ENCODE measurements around the gene SCGB1D4. TPM values are rescaled to one million over a fixed set of nuclear protein-coding genes. Genes with fewer than 3 reads are reported as not detected.

Gene SCGB1D4
- total RNA-seq, 1 experiment from 2014 or later: not detected

- no peaks in the 10 kb centered on the region for H3K9me3 ChIP-seq
- no peaks in the 10 kb centered on the region for H3K36me3 ChIP-seq
- no peak overlapping the region for H3K4me3 ChIP-seq
- peaks cover 14% of the 10 kb centered on the region for H3K27me3 ChIP-seq
- no peak for DNase-seq
Measured at GRCh38 chr11:62315431-62315830, 16.6 kb upstream of the SCGB1D4 start.

GRCh38 chr11:62309991-62310390 is 11.1 kb upstream of the SCGB1D4 start:
- no peak for DNase-seq
- Histone ChIP-seq H3K36me3 (no peaks in the 10 kb centered on the region), H3K9me3 (peaks cover 6% of the 10 kb centered on the region), H3K27me3 (peaks cover 11% of the 10 kb centered on the region), H3K4me3 (no peak overlapping the region)

DNA sequence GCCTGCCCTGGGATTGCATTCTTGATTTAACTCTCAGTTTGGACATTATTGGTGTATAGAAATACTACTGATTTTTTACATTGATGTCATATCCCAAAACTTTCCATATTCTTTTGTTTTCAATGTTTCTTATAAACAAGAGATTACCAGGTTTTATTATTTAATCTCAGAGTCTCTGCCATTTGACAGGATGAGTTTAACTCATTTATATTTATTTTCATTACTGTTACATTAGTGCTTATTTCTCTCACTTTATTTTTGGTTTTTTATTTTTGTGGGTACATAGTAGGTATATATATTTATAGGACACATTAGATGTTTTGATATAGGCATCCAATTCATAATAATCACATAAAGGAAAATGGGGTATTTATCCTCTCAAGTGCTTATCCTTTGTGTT is 9.1 kb upstream of the SCGB1D4 start:
- no peak for DNase-seq
- no peak overlapping the region for H3K4me3 ChIP-seq
- H3K27me3 ChIP-seq: peaks cover 11% of the 10 kb centered on the region
- H3K9me3 ChIP-seq: peaks cover 6% of the 10 kb centered on the region
- no peaks in the 10 kb centered on the region for H3K36me3 ChIP-seq

- H3K36me3 ChIP-seq: no peaks in the 10 kb centered on the region
- H3K27me3 ChIP-seq: peaks cover 19% of the 10 kb centered on the region
- H3K9me3 ChIP-seq: peaks cover 6% of the 10 kb centered on the region
- no peak overlapping the region for H3K4me3 ChIP-seq
- no peak for DNase-seq
Measured at GRCh38 chr11:62306227-62306626, 7.4 kb upstream of the SCGB1D4 start.

DNA sequence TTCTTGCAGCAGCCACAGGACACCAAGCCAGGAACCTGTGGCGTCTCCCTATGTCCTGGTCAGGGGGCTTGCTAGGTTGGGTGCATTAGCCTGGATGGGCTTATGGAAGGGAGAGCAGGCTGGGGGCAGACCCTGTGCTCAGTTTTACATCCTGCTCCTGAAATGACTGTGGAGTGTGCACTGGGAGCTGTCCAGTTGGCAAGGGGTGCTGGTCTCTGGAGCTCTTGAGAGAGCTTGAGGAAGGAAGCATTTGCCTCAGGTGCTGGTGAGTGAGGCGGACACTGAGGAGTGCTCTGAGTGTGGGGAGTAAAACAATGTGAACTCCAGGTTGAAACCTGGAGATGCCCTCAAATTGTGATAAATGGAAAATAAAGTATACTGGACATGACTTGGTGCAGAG is 3.4 kb downstream of the SCGB1D4 start:
- Histone ChIP-seq H3K9me3 (no peaks in the 10 kb centered on the region), H3K36me3 (no peaks in the 10 kb centered on the region), H3K4me3 (no peak overlapping the region), H3K27me3 (peaks cover 4% of the 10 kb centered on the region; the same call in 1 of the 2 replicates)
- DNase-seq: peak; percentile 5

DNA sequence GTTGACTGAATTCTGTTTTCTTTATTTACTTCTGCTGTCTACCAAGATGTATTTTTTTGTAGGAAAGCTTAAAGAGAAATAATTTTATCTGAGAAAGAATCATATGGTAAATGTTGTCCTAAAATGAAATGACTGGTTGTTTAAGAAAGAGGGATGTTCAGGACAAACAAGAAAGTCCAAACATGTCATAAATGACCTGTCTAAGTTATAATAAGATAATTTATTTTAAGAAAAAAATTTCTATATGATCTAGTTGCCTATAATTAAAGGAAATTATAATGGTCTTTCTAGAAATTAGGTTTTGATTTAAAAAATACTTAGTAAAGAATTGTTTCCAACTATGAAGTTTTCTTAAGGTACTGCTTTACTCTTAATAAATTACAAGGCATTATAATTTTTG is 18.4 kb downstream of the SCGB1D4 start:
- no peak for DNase-seq
- Histone ChIP-seq H3K4me3 (no peak overlapping the region), H3K27me3 (peaks cover 3% of the 10 kb centered on the region; the same call in 1 of the 2 replicates), H3K36me3 (no peaks in the 10 kb centered on the region), H3K9me3 (peaks cover 16% of the 10 kb centered on the region)

GRCh38 chr11:62273789-62274275 is 25.0 kb downstream of the SCGB1D4 start:
- Histone ChIP-seq H3K4me3 (no peak overlapping the region), H3K36me3 (no peaks in the 10 kb centered on the region), H3K27me3 (peaks cover 2% of the 10 kb centered on the region; the same call in 1 of the 2 replicates), H3K9me3 (peaks cover 2% of the 10 kb centered on the region; the same call in 1 of the 2 replicates)
- DNase-seq: no peak

GRCh38 chr11:62273284-62273683 is 25.6 kb downstream of the SCGB1D4 start:
- H3K27me3 ChIP-seq: peaks cover 2% of the 10 kb centered on the region; the same call in 1 of the 2 replicates
- no peak overlapping the region for H3K4me3 ChIP-seq
- H3K9me3 ChIP-seq: peaks cover 2% of the 10 kb centered on the region; the same call in 1 of the 2 replicates
- DNase-seq: no peak
- no peaks in the 10 kb centered on the region for H3K36me3 ChIP-seq

GRCh38 chr11:62269654-62270278 is 29.1 kb downstream of the SCGB1D4 start, which contains the start of gene SCGB2A2:
SCGB2A2 (plus strand) TSS chr11:62270158; CDS start chr11:62270217, 59 bp downstream.
- Histone ChIP-seq H3K4me3 (no peak within 1 kb of the TSS), H3K27me3 (peaks cover 2% of the 10 kb centered on the region; the same call in 1 of the 2 replicates), H3K36me3 (no peaks in the 10 kb centered on the region), H3K9me3 (no peaks in the 10 kb centered on the region)
- DNase-seq: no peak

- no peaks in the 10 kb centered on the region for H3K36me3 ChIP-seq
- H3K27me3 ChIP-seq: peaks cover 2% of the 10 kb centered on the region; the same call in 1 of the 2 replicates
- H3K9me3 ChIP-seq: no peaks in the 10 kb centered on the region
- no peak for DNase-seq
- H3K4me3 ChIP-seq: no peak overlapping the region
Measured at GRCh38 chr11:62267576-62267975, 31.3 kb downstream of the SCGB1D4 start.

GRCh38 chr11:62267050-62267449 is 31.8 kb downstream of the SCGB1D4 start:
- no peaks in the 10 kb centered on the region for H3K36me3 ChIP-seq

DNA sequence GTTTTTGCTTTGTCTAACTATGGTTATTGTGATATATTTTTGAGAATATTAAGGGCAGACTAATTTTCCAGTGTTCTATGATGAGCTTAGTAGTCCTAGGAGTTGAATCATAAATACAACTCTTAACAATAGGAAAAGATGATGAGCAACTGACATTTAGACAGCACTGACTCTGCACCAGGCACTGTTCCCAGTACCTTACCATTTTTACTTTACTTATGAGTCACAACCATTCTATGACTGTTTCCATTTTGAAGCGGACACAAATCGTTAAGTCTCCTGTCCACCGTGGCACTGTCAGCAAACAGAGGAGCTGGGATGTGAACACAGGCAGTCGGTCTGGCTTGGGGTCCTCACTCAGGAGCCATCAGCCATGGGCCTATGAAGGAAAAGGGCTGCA is 32.3 kb downstream of the SCGB1D4 start:
- Histone ChIP-seq H3K36me3 (no peaks in the 10 kb centered on the region), H3K9me3 (no peaks in the 10 kb centered on the region), H3K4me3 (no peak overlapping the region), H3K27me3 (0 out of 2 replicates have a peak, but pooled peaks cover 2% of the 10 kb centered on the region)
- DNase-seq: peak; percentile 64

More at GRCh38 chr11:62267050-62267449, 31.8 kb downstream of the SCGB1D4 start:
- 0 out of 2 replicates have a peak, but pooled peaks cover 2% of the 10 kb centered on the region for H3K27me3 ChIP-seq
- H3K9me3 ChIP-seq: no peaks in the 10 kb centered on the region
- H3K4me3 ChIP-seq: no peak overlapping the region
- DNase-seq: no peak

- no peaks in the 10 kb centered on the region for H3K9me3 ChIP-seq
- H3K36me3 ChIP-seq: no peaks in the 10 kb centered on the region
- H3K4me3 ChIP-seq: no peak overlapping the region
- no peak for DNase-seq
- no peaks in the 10 kb centered on the region for H3K27me3 ChIP-seq
Measured at GRCh38 chr11:62264004-62264403, 34.9 kb downstream of the SCGB1D4 start.

DNA sequence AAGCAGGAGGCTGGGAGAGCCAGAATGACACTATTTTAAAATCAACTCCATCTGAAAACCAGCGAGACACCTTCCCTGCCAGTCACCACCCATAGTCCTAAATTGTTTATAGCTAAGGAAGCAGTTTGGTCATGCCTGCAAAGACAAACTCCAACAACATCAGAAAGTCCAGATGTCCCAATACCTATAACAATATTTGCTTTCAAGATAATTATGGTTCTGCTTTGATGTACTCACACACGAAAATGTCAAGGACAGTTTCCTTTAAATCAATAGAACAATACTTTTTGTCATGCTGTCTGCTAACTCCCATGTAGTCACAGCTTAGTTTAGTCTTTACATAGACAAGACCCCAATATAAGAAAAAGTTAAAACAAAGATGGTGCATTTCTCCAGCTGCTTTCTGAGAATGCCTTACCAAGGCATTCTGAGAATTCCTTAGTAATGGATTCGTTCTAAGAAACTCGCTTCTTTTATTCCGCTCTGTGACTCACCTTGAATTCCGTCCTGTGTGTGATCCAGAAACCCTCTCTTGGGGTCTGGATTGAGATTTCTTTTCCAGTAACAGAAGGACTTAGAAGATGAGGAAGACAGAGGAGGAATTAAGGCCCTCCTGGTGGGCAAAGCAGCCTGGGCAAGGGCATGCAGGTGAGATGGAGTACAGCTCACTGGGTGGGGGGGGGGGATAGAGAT is 38.5 kb downstream of the SCGB1D4 start:
- Histone ChIP-seq H3K4me3 (no peak overlapping the region), H3K27me3 (peaks cover 8% of the 10 kb centered on the region; the same call in 1 of the 2 replicates), H3K36me3 (no peaks in the 10 kb centered on the region), H3K9me3 (no peaks in the 10 kb centered on the region)
- DNase-seq: no peak

- H3K4me3 ChIP-seq: no peak overlapping the region
- no peaks in the 10 kb centered on the region for H3K36me3 ChIP-seq
- no peak for DNase-seq
Measured at GRCh38 chr11:62256281-62256680, 42.6 kb downstream of the SCGB1D4 start.

GRCh38 chr11:62253999-62254542 is 44.8 kb downstream of the SCGB1D4 start:
- Histone ChIP-seq H3K36me3 (no peaks in the 10 kb centered on the region), H3K27me3 (peaks cover 8% of the 10 kb centered on the region; the same call in 1 of the 2 replicates), H3K9me3 (no peaks in the 10 kb centered on the region; the same call in 1 of the 2 replicates), H3K4me3 (no peak overlapping the region)
- no peak for DNase-seq

More at GRCh38 chr11:62256281-62256680, 42.6 kb downstream of the SCGB1D4 start:
- H3K27me3 ChIP-seq: peaks cover 8% of the 10 kb centered on the region; the same call in 1 of the 2 replicates
- no peaks in the 10 kb centered on the region; the same call in 1 of the 2 replicates for H3K9me3 ChIP-seq

- no peak overlapping the region for H3K4me3 ChIP-seq
- no peak for DNase-seq
- peaks cover 6% of the 10 kb centered on the region; the same call in 1 of the 2 replicates for H3K27me3 ChIP-seq
- H3K9me3 ChIP-seq: no peaks in the 10 kb centered on the region; the same call in 1 of the 2 replicates
- no peaks in the 10 kb centered on the region for H3K36me3 ChIP-seq
Measured at GRCh38 chr11:62251698-62252097, 47.2 kb downstream of the SCGB1D4 start.
